Measurements from ENCODE around the gene FAM168A.

DNA sequence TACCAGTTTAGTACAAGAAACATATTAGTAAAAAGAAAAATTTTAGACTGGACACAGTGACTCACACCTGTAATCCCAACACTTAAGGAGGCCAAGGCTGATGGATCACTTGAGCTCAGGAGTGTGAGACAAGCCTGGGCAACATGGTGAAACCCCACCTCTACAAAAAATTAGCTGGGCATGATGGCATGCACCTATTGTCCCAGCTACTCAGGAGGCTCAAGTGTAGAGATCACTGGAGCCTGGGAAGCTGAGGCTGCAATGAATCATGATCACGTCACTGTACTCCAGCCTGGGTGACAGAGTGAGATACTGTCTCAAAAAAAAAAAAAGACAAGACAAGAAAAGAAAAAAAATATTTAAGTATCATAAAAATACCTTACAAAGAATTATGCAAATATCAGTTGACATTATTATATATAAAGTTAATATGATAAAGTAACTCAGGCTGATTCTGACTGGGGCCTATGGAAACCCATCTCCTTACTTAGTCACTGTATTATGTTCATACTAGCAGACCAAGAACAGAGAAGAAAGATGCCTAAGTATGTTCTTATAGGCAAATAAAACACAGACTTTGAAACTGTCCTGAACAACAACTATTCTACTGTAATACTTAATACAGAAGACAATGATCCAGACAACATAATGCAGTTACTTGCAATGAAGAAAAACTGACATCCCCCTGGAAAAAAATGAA is 27.3 kb downstream of the FAM168A start:
- TF ChIP-seq, protein P1, sequence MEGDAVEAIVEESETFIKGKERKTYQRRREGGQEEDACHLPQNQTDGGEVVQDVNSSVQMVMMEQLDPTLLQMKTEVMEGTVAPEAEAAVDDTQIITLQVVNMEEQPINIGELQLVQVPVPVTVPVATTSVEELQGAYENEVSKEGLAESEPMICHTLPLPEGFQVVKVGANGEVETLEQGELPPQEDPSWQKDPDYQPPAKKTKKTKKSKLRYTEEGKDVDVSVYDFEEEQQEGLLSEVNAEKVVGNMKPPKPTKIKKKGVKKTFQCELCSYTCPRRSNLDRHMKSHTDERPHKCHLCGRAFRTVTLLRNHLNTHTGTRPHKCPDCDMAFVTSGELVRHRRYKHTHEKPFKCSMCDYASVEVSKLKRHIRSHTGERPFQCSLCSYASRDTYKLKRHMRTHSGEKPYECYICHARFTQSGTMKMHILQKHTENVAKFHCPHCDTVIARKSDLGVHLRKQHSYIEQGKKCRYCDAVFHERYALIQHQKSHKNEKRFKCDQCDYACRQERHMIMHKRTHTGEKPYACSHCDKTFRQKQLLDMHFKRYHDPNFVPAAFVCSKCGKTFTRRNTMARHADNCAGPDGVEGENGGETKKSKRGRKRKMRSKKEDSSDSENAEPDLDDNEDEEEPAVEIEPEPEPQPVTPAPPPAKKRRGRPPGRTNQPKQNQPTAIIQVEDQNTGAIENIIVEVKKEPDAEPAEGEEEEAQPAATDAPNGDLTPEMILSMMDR (IDR thresholded peaks at IDR 0.05; ENCODE audit: low read depth, low read length) = no peak
- no peak for TF ChIP-seq EZH2phosphoT487 (IDR thresholded peaks at IDR 0.05; ENCODE audit: low read depth)

Measured in OCI-LY3 (cell line).